ENCODE data around the gene ZNF792. TPM values are rescaled to one million over a fixed set of nuclear protein-coding genes. Genes with fewer than 3 reads are reported as not detected.
"Not testable (repeated sequence)": the region's sequence is repeated elsewhere in the genome, so short reads cannot be mapped to it uniquely, and the experiment has no call there.

ZNF792 gene
- polyA plus RNA-seq, 4 donors = 0.45 to 5.3 (median 1.9) TPM

- DNase-seq; H3K4me3 ChIP-seq (ENCODE audit: low read depth in 1 of 3, low read length in 3 of 3); FAIRE-seq; H3K27me3 ChIP-seq (ENCODE audit: control insufficient read depth in 3 of 3, insufficient read depth in 3 of 3, low read length in 3 of 3); H3K9me3 ChIP-seq (ENCODE audit: control insufficient read depth in 2 of 2, insufficient read depth in 1 of 2, low read depth in 1 of 2, low read length in 1 of 2): not testable (repeated sequence)
- WGBS, 3 donors = 96 to 99% (median 98%) methylated on average over 8 of the region's 8 CpGs
- peak overlapping the region in 1 of 3 donors; percentile 87 for H3K27ac ChIP-seq (ENCODE audit: low read depth in 1 of 3, low read length in 2 of 3)
- peaks cover 0 to 45% (median 9%) of the 10 kb centered on the region in 3 donors for H3K4me1 ChIP-seq (ENCODE audit: control insufficient read depth in 3 of 3, insufficient read depth in 2 of 3, low read depth in 1 of 3, low read length in 2 of 3)
- peaks cover 0 to 78% (median 3%) of the 10 kb centered on the region in 3 donors for H3K36me3 ChIP-seq (ENCODE audit: control insufficient read depth in 3 of 3, insufficient read depth in 2 of 3, low read depth in 1 of 3, low read length in 3 of 3)
Observed at GRCh38 chr19:35007427-35007826, 43.4 kb upstream of the ZNF792 start.

GRCh38 chr19:35006999-35007365 is 43.0 kb upstream of the ZNF792 start:
- Histone ChIP-seq H3K36me3 (ENCODE audit: control insufficient read depth in 3 of 3, insufficient read depth in 2 of 3, low read depth in 1 of 3, low read length in 3 of 3) (peaks cover 0 to 77% (median 2%) of the 10 kb centered on the region in 3 donors), H3K4me1 (ENCODE audit: control insufficient read depth in 3 of 3, insufficient read depth in 2 of 3, low read depth in 1 of 3, low read length in 2 of 3) (peaks cover 0 to 45% (median 9%) of the 10 kb centered on the region in 3 donors), H3K27ac (ENCODE audit: low read depth in 1 of 3, low read length in 2 of 3) (peak overlapping the region in 2 of 3 donors; percentile 54 to 87), H3K9me3 (ENCODE audit: control insufficient read depth in 2 of 2, insufficient read depth in 1 of 2, low read depth in 1 of 2, low read length in 1 of 2) (no peaks in the 10 kb centered on the region), H3K27me3 (ENCODE audit: control insufficient read depth in 3 of 3, insufficient read depth in 3 of 3, low read length in 3 of 3) (no peaks in the 10 kb centered on the region), H3K4me3 (ENCODE audit: low read depth in 1 of 3, low read length in 3 of 3) (no peak overlapping the region)
- 59 to 80% (median 80%) methylated on average over 5 of the region's 5 CpGs for WGBS, 3 donors
- DNase-seq (no peak), FAIRE-seq (no peak)

GRCh38 chr19:35006342-35006998 is 42.4 kb upstream of the ZNF792 start:
- Histone ChIP-seq H3K27me3 (ENCODE audit: control insufficient read depth in 3 of 3, insufficient read depth in 3 of 3, low read length in 3 of 3) (no peaks in the 10 kb centered on the region), H3K4me3 (ENCODE audit: low read depth in 1 of 3, low read length in 3 of 3) (no peak overlapping the region), H3K9me3 (ENCODE audit: control insufficient read depth in 2 of 2, insufficient read depth in 1 of 2, low read depth in 1 of 2, low read length in 1 of 2) (no peaks in the 10 kb centered on the region), H3K27ac (ENCODE audit: low read depth in 1 of 3, low read length in 2 of 3) (peak overlapping the region in 2 of 3 donors; percentile 75 to 87), H3K36me3 (ENCODE audit: control insufficient read depth in 3 of 3, insufficient read depth in 2 of 3, low read depth in 1 of 3, low read length in 3 of 3) (peaks cover 0 to 74% (median 0%) of the 10 kb centered on the region in 3 donors), H3K4me1 (ENCODE audit: control insufficient read depth in 3 of 3, insufficient read depth in 2 of 3, low read depth in 1 of 3, low read length in 2 of 3) (peaks cover 0 to 45% (median 9%) of the 10 kb centered on the region in 3 donors)
- no peak for FAIRE-seq
- DNase-seq = peak; percentile 90 to 93
- WGBS, 3 donors = 14 to 62% (median 36%) methylated on average over 15 of the region's 15 CpGs

- Histone ChIP-seq H3K27ac (ENCODE audit: low read depth in 1 of 3, low read length in 2 of 3) (peak overlapping the region in 2 of 3 donors; percentile 13 to 75), H3K4me1 (ENCODE audit: control insufficient read depth in 3 of 3, insufficient read depth in 2 of 3, low read depth in 1 of 3, low read length in 2 of 3) (peaks cover 0 to 45% (median 9%) of the 10 kb centered on the region in 3 donors), H3K36me3 (ENCODE audit: control insufficient read depth in 3 of 3, insufficient read depth in 2 of 3, low read depth in 1 of 3, low read length in 3 of 3) (peaks cover 0 to 69% (median 0%) of the 10 kb centered on the region in 3 donors)
- not testable (repeated sequence) for FAIRE-seq; DNase-seq; H3K27me3 ChIP-seq (ENCODE audit: control insufficient read depth in 3 of 3, insufficient read depth in 3 of 3, low read length in 3 of 3); H3K4me3 ChIP-seq (ENCODE audit: low read depth in 1 of 3, low read length in 3 of 3); H3K9me3 ChIP-seq (ENCODE audit: control insufficient read depth in 2 of 2, insufficient read depth in 1 of 2, low read depth in 1 of 2, low read length in 1 of 2)
- WGBS, 3 donors = 9 to 69% (median 40%) methylated on average over 6 of the region's 6 CpGs
Observed at GRCh38 chr19:35006007-35006341, 41.9 kb upstream of the ZNF792 start.

- Histone ChIP-seq H3K9me3 (ENCODE audit: control insufficient read depth in 2 of 2, insufficient read depth in 1 of 2, low read depth in 1 of 2, low read length in 1 of 2) (no peaks in the 10 kb centered on the region), H3K27me3 (ENCODE audit: control insufficient read depth in 3 of 3, insufficient read depth in 3 of 3, low read length in 3 of 3) (no peaks in the 10 kb centered on the region), H3K27ac (ENCODE audit: low read depth in 1 of 3, low read length in 2 of 3) (peak overlapping the region in 2 of 3 donors; percentile 13 to 75), H3K36me3 (ENCODE audit: control insufficient read depth in 3 of 3, insufficient read depth in 2 of 3, low read depth in 1 of 3, low read length in 3 of 3) (peaks cover 0 to 63% (median 0%) of the 10 kb centered on the region in 3 donors), H3K4me1 (ENCODE audit: control insufficient read depth in 3 of 3, insufficient read depth in 2 of 3, low read depth in 1 of 3, low read length in 2 of 3) (peaks cover 0 to 45% (median 9%) of the 10 kb centered on the region in 3 donors), H3K4me3 (ENCODE audit: low read depth in 1 of 3, low read length in 3 of 3) (no peak overlapping the region)
- DNase-seq = no peak
- FAIRE-seq = no peak
- 52 to 70% (median 69%) methylated on average over 11 of the region's 11 CpGs for WGBS, 3 donors
Observed at GRCh38 chr19:35005256-35005977, 41.4 kb upstream of the ZNF792 start.

- H3K4me3 ChIP-seq (ENCODE audit: low read depth in 1 of 3, low read length in 3 of 3) = no peak overlapping the region
- peak overlapping the region in 2 of 3 donors; percentile 75 to 82 for H3K27ac ChIP-seq (ENCODE audit: low read depth in 1 of 3, low read length in 2 of 3)
- WGBS, 3 donors = 44 to 75% (median 62%) methylated on average over 18 of the region's 18 CpGs
- H3K4me1 ChIP-seq (ENCODE audit: control insufficient read depth in 3 of 3, insufficient read depth in 2 of 3, low read depth in 1 of 3, low read length in 2 of 3) = peaks cover 0 to 48% (median 11%) of the 10 kb centered on the region in 3 donors
- no peaks in the 10 kb centered on the region for H3K9me3 ChIP-seq (ENCODE audit: control insufficient read depth in 2 of 2, insufficient read depth in 1 of 2, low read depth in 1 of 2, low read length in 1 of 2)
- DNase-seq (no peak), FAIRE-seq (no peak)
- H3K36me3 ChIP-seq (ENCODE audit: control insufficient read depth in 3 of 3, insufficient read depth in 2 of 3, low read depth in 1 of 3, low read length in 3 of 3) = peaks cover 0 to 56% (median 0%) of the 10 kb centered on the region in 3 donors
- no peaks in the 10 kb centered on the region for H3K27me3 ChIP-seq (ENCODE audit: control insufficient read depth in 3 of 3, insufficient read depth in 3 of 3, low read length in 3 of 3)
Observed at GRCh38 chr19:35004517-35005255, 40.7 kb upstream of the ZNF792 start.

DNA sequence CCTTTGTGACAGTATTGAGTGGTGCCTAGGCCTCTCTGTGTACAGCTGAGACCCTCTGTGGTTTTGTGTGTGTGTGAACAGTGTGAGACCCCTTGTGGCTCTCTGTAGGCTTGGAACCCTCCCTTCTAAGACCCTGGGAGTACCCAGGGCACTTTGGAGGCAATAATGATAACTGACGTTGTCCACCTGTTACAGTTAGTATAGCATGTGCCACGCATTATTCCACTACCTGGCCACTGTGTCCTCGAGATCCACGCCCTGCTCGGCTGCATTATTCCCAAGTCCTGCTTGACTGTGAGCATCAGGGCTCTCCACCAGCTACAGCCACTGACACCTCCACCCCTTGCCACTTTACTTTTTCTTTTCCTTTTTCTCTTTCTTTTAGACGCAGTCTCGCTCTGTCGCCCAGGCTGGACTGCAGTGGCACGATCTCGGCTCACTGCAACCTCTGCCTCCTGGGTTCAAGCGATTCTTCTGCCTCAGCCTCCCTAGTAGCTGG is 38.1 kb upstream of the ZNF792 start:
- FAIRE-seq (no peak), DNase-seq (no peak)
- H3K36me3 ChIP-seq (ENCODE audit: control insufficient read depth in 3 of 3, insufficient read depth in 2 of 3, low read depth in 1 of 3, low read length in 3 of 3) = peaks cover 0 to 43% (median 0%) of the 10 kb centered on the region in 3 donors
- H3K27ac ChIP-seq (ENCODE audit: low read depth in 1 of 3, low read length in 2 of 3) = peak overlapping the region in 1 of 3 donors; percentile 26
- H3K9me3 ChIP-seq (ENCODE audit: control insufficient read depth in 2 of 2, insufficient read depth in 1 of 2, low read depth in 1 of 2, low read length in 1 of 2) = no peaks in the 10 kb centered on the region
- no peak overlapping the region for H3K4me3 ChIP-seq (ENCODE audit: low read depth in 1 of 3, low read length in 3 of 3)
- H3K27me3 ChIP-seq (ENCODE audit: control insufficient read depth in 3 of 3, insufficient read depth in 3 of 3, low read length in 3 of 3) = no peaks in the 10 kb centered on the region
- 58 to 76% (median 65%) methylated on average over 11 of the region's 11 CpGs for WGBS, 3 donors
- H3K4me1 ChIP-seq (ENCODE audit: control insufficient read depth in 3 of 3, insufficient read depth in 2 of 3, low read depth in 1 of 3, low read length in 2 of 3) = peaks cover 0 to 57% (median 11%) of the 10 kb centered on the region in 3 donors
